IPS DF 19.7 (cell line): ENCODE measurements around the gene LRMDA.

ENCODE experiments used
- DNase-seq: peaks from one replicate; pipeline ENCODE4 v3.0.0-alpha.2; 2013; ENCODE audit warnings: low read depth, low spot score

The LRMDA gene

GRCh38 chr10:76248649-76249200, 817.3 kb downstream of the LRMDA start:
- no peak for DNase-seq

- no peak for DNase-seq
Observed at GRCh38 chr10:76251841-76252671, 820.6 kb downstream of the LRMDA start.

GRCh38 chr10:76252733-76253132, 821.3 kb downstream of the LRMDA start:
- no peak for DNase-seq

GRCh38 chr10:76255241-76255640, 823.8 kb downstream of the LRMDA start:
- no peak for DNase-seq

- DNase-seq: no peak
Observed at GRCh38 chr10:76257816-76258215, 826.4 kb downstream of the LRMDA start.

GRCh38 chr10:76265441-76266113, 834.2 kb downstream of the LRMDA start:
- DNase-seq: no peak

- no peak for DNase-seq
Observed at GRCh38 chr10:76268530-76268929, 837.1 kb downstream of the LRMDA start.

GRCh38 chr10:76268954-76269353, 837.5 kb downstream of the LRMDA start:
- DNase-seq: no peak

GRCh38 chr10:76270464-76270863, 839.0 kb downstream of the LRMDA start:
- no peak for DNase-seq

GRCh38 chr10:76274933-76275332, 843.5 kb downstream of the LRMDA start:
- DNase-seq: no peak

GRCh38 chr10:76278811-76279460, 847.5 kb downstream of the LRMDA start:
- no peak for DNase-seq

GRCh38 chr10:76281659-76282058, 850.2 kb downstream of the LRMDA start:
- DNase-seq: no peak

- no peak for DNase-seq
Observed at GRCh38 chr10:76282061-76283025, 850.9 kb downstream of the LRMDA start.

GRCh38 chr10:76284351-76284750, 852.9 kb downstream of the LRMDA start:
- no peak for DNase-seq

GRCh38 chr10:76285012-76285411, 853.6 kb downstream of the LRMDA start:
- DNase-seq: no peak

- no peak for DNase-seq
Observed at GRCh38 chr10:76285515-76285914, 854.1 kb downstream of the LRMDA start.

GRCh38 chr10:76286536-76286935, 855.1 kb downstream of the LRMDA start:
- DNase-seq: no peak

GRCh38 chr10:76287856-76288255, 856.4 kb downstream of the LRMDA start:
- no peak for DNase-seq

GRCh38 chr10:76291175-76291574, 859.8 kb downstream of the LRMDA start:
- no peak for DNase-seq

- no peak for DNase-seq
Observed at GRCh38 chr10:76291885-76292284, 860.5 kb downstream of the LRMDA start.

- no peak for DNase-seq
Observed at GRCh38 chr10:76296957-76297356, 865.5 kb downstream of the LRMDA start.
